GM12878 (cell line): ENCODE results near the gene CSNK1G3. TPM values are rescaled to one million over a fixed set of nuclear protein-coding genes. Genes with fewer than 3 reads are reported as not detected.

ENCODE experiments used
- ATAC-seq: fragments of 200-7000 bp; cut with Tn5 transposase; 3 replicates; pipeline ENCODE4 v1.9.1; 2020; ENCODE audit warnings: mild to moderate bottlenecking, moderate library complexity
- BruUV-seq: library from RNA; stranded (reverse); fragments of 400-500 nt; replicated peaks from 2 replicates; lab custom pipeline; 2021; lab: Mats Ljungman, UMichigan
- CTCF ChIA-PET: fragments of 300-600 bp; sonication (Branson Sonifier 250); formaldehyde crosslinking; extraction: SDS; loops from one replicate; lab custom pipeline; 2021; ENCODE audit warnings: inconsistent platforms; lab: Yijun Ruan, JAX
- POLR2A ChIA-PET: fragments of 350-600 bp; formaldehyde crosslinking; extraction: SDS; loops from one replicate; lab custom pipeline; 2021; ENCODE audit warnings: inconsistent platforms; lab: Charles Lee
- RAD21 ChIA-PET: fragments of 300-600 bp; sonication (Branson Sonifier 250); formaldehyde crosslinking; loops from one replicate; lab custom pipeline; 2023; ENCODE audit warnings: antibody characterized with exemption; ENCODE audit not compliant: unreplicated experiment; lab: Charles Lee
- SMC1A ChIA-PET: fragments of 300-600 bp; sonication (Branson Sonifier 250); formaldehyde crosslinking; loops from one replicate; lab custom pipeline; 2023; ENCODE audit not compliant: unreplicated experiment, uncharacterized antibody; lab: Charles Lee
- DNase-seq: peaks from one replicate; pipeline ENCODE4 v3.0.0-alpha.2; 2011; ENCODE audit warnings: low read depth, low spot score
- FAIRE-seq: peaks from 3 replicates; lab custom pipeline; 2011; peaks lifted over from hg19 to GRCh38; lab: Jason Lieb, UNC
- H2AFZ ChIP-seq: 2 replicates; pipeline ENCODE4 v1.6.0; 2011; ENCODE audit warnings: low read depth, low read length, control low read depth; ENCODE audit not compliant: control insufficient read depth
- H3K27ac ChIP-seq: 2 replicates; pipeline ENCODE4 v1.5.1; 2011; ENCODE audit warnings: control low read depth; ENCODE audit not compliant: control insufficient read depth, insufficient read depth
- H3K27me3 ChIP-seq, 2 experiments: replicated peaks in 1 of 2; 2 replicates each; pipeline versions ENCODE4 v1.6.0 to v1.6.1; 2011; ENCODE audit warnings: low read length in 1 of 2; ENCODE audit not compliant: control insufficient read depth in 2 of 2, insufficient read depth in 2 of 2
- H3K36me3 ChIP-seq, 2 experiments: 2 replicates each; pipeline ENCODE4 v1.5.1; 2011; ENCODE audit warnings: low read length in 1 of 2; ENCODE audit not compliant: control insufficient read depth in 2 of 2, insufficient read depth in 2 of 2
- H3K4me1 ChIP-seq: 2 replicates; pipeline ENCODE4 v1.6.1; 2011; ENCODE audit warnings: mild to moderate bottlenecking, low read length, moderate library complexity, mixed read lengths; ENCODE audit not compliant: control insufficient read depth, insufficient read depth
- H3K4me2 ChIP-seq: 2 replicates; pipeline ENCODE4 v1.6.0; 2011; ENCODE audit warnings: control low read depth; ENCODE audit not compliant: control insufficient read depth, insufficient read depth
- H3K4me3 ChIP-seq: fragments of 200-600 bp; sonication (generic); 2 replicates; pipeline ENCODE4 v1.5.1; 2016
- H3K79me2 ChIP-seq: 2 replicates; pipeline ENCODE4 v1.6.0; 2011; ENCODE audit warnings: low read length; ENCODE audit not compliant: control insufficient read depth, insufficient read depth
- H3K9ac ChIP-seq: 2 replicates; pipeline ENCODE4 v1.8.0; 2011; ENCODE audit warnings: low read length, control low read depth, mixed read lengths; ENCODE audit not compliant: control insufficient read depth, insufficient read depth
- H3K9me3 ChIP-seq: replicated peaks from 3 replicates; pipeline ENCODE4 v1.5.1; 2011; ENCODE audit warnings: mild to moderate bottlenecking, low read length; ENCODE audit not compliant: control insufficient read depth, insufficient read depth
- H4K20me1 ChIP-seq: 2 replicates; pipeline ENCODE4 v1.6.0; 2011; ENCODE audit not compliant: control insufficient read depth, insufficient read depth
- BHLHE40 ChIP-seq, 2 experiments: fragments of 450-650 bp in 1 of 2; IDR thresholded peaks; 2 replicates each; pipeline ENCODE4 v1.6.1; 2011 to 2017; ENCODE audit warnings: low read depth in 2 of 2, borderline replicate concordance in 1 of 2, improper control_type of control experiment in 1 of 2, low read length in 1 of 2, mild to moderate bottlenecking in 1 of 2
- KLF5 ChIP-seq: fragments of 450-650 bp; IDR thresholded peaks from 2 replicates; pipeline ENCODE4 v1.6.1; 2014; ENCODE audit warnings: mild to moderate bottlenecking; ENCODE audit not compliant: partially characterized antibody
- TARDBP ChIP-seq: IDR thresholded peaks from 2 replicates; pipeline ENCODE4 v1.6.1; 2016; ENCODE audit warnings: borderline replicate concordance
- WGBS: methylation state at CpG from one replicate; pipeline ENCODE4 v1.1.6; 2016; ENCODE audit warnings: low lambda C conversion rate; ENCODE audit not compliant: insufficient replicate concordance, insufficient coverage; ENCODE audit errors: missing lambda C conversion rate; 5-methylcytosine and 5-hydroxymethylcytosine counted together
- in situ Hi-C: fragments of 300-500 bp; cut with MboI; formaldehyde crosslinking; loops from 9 replicates; pipeline ENCODE4 v1.14.3; 2018; ENCODE audit warnings: mixed read lengths
- intact Hi-C: fragments of 100-400 bp; cut with micrococcal nuclease; formaldehyde crosslinking; loops from one replicate; pipeline ENCODE4 v1.14.2; 2022; ENCODE audit not compliant: unreplicated experiment
- polyA plus RNA-seq, 11 experiments: library from polyadenylated mRNA; depleted of rRNA in 4 of 11; unstranded in 6 of 11; stranded (reverse) in 5 of 11; fragments of >200 nt; fragmentation: Nextera tagmentation in 4 of 11; fragmentation: Illumina TruSeq in 1 of 11; extraction: Ambion mirVana in 4 of 11; extraction: Trizol in 1 of 11; gene quantifications; 1 replicate in 1 of 11; 2 replicates in 10 of 11; pipeline versions ENCODE4 v1.2.1 to v1.2.3, GENCODE V29; 2011 to 2016; ENCODE audit warnings: inconsistent platforms in 2 of 11, missing spikeins in 2 of 11, low read depth in 1 of 11
- total RNA-seq, 4 experiments: library from RNA; depleted of rRNA in 3 of 4; stranded (reverse); fragments of >200 nt in 3 of 4; fragmentation: Illumina TruSeq in 1 of 4; extraction: Trizol in 1 of 4; gene quantifications; 2 replicates each; pipeline versions ENCODE4 v1.2.1 to v1.2.3, GENCODE V29; 2013 to 2021
- TF ChIP-seq, protein P1 (sequence below): IDR thresholded peaks from 2 replicates; pipeline ENCODE4 v1.6.1; 2012; ENCODE audit warnings: improper control_type of control experiment, low read depth, low read length; ENCODE audit not compliant: insufficient replicate concordance
- TF ChIP-seq, protein P2 (sequence below): fragments of 150-350 bp; IDR thresholded peaks from 2 replicates; pipeline ENCODE4 v1.6.1; 2016; ENCODE audit warnings: low read depth, low read length
- TF ChIP-seq, protein P3 (sequence below): fragments of 450-650 bp; IDR thresholded peaks from 2 replicates; pipeline ENCODE4 v1.6.1; 2018; ENCODE audit warnings: borderline replicate concordance, mild to moderate bottlenecking; ENCODE audit not compliant: partially characterized antibody

Gene CSNK1G3
- total and polyA plus RNA-seq, 10 of the 15 experiments (the other 5 are each of a cell fraction or from before 2014, with no cell fraction given) = 7.4 to 24.1 (median 17.9) TPM

DNA sequence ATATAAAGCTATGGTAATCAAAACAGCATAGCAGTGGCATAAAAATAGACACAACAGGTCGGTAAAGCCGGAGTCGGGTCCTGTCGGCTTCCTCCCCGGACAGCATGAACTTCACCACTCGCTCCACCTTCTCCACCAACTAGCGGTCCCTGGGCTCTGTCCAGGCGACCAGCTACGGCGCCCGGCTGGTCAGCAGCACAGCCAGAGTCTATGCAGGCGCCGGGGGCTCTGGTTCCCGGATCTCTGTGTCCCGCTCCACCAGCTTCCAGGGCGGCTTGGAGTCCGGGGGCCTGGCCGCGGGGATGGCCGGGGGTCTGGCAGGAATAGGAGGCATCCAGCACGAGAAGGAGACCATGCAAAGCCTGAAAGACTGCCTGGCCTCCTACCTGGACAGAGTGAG is 124.0 kb downstream of the CSNK1G3 start:
- TF ChIP-seq, protein P1, sequence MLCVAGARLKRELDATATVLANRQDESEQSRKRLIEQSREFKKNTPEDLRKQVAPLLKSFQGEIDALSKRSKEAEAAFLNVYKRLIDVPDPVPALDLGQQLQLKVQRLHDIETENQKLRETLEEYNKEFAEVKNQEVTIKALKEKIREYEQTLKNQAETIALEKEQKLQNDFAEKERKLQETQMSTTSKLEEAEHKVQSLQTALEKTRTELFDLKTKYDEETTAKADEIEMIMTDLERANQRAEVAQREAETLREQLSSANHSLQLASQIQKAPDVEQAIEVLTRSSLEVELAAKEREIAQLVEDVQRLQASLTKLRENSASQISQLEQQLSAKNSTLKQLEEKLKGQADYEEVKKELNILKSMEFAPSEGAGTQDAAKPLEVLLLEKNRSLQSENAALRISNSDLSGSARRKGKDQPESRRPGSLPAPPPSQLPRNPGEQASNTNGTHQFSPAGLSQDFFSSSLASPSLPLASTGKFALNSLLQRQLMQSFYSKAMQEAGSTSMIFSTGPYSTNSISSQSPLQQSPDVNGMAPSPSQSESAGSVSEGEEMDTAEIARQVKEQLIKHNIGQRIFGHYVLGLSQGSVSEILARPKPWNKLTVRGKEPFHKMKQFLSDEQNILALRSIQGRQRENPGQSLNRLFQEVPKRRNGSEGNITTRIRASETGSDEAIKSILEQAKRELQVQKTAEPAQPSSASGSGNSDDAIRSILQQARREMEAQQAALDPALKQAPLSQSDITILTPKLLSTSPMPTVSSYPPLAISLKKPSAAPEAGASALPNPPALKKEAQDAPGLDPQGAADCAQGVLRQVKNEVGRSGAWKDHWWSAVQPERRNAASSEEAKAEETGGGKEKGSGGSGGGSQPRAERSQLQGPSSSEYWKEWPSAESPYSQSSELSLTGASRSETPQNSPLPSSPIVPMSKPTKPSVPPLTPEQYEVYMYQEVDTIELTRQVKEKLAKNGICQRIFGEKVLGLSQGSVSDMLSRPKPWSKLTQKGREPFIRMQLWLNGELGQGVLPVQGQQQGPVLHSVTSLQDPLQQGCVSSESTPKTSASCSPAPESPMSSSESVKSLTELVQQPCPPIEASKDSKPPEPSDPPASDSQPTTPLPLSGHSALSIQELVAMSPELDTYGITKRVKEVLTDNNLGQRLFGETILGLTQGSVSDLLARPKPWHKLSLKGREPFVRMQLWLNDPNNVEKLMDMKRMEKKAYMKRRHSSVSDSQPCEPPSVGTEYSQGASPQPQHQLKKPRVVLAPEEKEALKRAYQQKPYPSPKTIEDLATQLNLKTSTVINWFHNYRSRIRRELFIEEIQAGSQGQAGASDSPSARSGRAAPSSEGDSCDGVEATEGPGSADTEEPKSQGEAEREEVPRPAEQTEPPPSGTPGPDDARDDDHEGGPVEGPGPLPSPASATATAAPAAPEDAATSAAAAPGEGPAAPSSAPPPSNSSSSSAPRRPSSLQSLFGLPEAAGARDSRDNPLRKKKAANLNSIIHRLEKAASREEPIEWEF = no peak
- TF ChIP-seq BHLHE40 (IDR thresholded peaks at IDR 0.05; ENCODE audit: borderline replicate concordance in 1 of 2, low read depth in 2 of 2, low read length in 1 of 2) = no peak
- TF ChIP-seq, protein P2, sequence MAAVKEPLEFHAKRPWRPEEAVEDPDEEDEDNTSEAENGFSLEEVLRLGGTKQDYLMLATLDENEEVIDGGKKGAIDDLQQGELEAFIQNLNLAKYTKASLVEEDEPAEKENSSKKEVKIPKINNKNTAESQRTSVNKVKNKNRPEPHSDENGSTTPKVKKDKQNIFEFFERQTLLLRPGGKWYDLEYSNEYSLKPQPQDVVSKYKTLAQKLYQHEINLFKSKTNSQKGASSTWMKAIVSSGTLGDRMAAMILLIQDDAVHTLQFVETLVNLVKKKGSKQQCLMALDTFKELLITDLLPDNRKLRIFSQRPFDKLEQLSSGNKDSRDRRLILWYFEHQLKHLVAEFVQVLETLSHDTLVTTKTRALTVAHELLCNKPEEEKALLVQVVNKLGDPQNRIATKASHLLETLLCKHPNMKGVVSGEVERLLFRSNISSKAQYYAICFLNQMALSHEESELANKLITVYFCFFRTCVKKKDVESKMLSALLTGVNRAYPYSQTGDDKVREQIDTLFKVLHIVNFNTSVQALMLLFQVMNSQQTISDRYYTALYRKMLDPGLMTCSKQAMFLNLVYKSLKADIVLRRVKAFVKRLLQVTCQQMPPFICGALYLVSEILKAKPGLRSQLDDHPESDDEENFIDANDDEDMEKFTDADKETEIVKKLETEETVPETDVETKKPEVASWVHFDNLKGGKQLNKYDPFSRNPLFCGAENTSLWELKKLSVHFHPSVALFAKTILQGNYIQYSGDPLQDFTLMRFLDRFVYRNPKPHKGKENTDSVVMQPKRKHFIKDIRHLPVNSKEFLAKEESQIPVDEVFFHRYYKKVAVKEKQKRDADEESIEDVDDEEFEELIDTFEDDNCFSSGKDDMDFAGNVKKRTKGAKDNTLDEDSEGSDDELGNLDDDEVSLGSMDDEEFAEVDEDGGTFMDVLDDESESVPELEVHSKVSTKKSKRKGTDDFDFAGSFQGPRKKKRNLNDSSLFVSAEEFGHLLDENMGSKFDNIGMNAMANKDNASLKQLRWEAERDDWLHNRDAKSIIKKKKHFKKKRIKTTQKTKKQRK = no peak
- TF ChIP-seq KLF5 = no peak
- TF ChIP-seq TARDBP = no peak
- TF ChIP-seq, protein P3, sequence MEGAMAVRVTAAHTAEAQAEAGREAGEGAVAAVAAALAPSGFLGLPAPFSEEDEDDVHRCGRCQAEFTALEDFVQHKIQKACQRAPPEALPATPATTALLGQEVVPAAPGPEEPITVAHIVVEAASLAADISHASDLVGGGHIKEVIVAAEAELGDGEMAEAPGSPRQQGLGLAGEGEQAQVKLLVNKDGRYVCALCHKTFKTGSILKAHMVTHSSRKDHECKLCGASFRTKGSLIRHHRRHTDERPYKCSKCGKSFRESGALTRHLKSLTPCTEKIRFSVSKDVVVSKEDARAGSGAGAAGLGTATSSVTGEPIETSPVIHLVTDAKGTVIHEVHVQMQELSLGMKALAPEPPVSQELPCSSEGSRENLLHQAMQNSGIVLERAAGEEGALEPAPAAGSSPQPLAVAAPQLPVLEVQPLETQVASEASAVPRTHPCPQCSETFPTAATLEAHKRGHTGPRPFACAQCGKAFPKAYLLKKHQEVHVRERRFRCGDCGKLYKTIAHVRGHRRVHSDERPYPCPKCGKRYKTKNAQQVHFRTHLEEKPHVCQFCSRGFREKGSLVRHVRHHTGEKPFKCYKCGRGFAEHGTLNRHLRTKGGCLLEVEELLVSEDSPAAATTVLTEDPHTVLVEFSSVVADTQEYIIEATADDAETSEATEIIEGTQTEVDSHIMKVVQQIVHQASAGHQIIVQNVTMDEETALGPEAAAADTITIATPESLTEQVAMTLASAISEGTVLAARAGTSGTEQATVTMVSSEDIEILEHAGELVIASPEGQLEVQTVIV = no peak
- TF ChIP-seq, all 136 proteins: peak for 0
- intact Hi-C loops (no loop called here), in situ Hi-C loops (no loop called here)
- Histone ChIP-seq H3K27ac (no peak overlapping the region), H4K20me1 (no peaks in the 10 kb centered on the region), H3K4me1 (no peaks in the 10 kb centered on the region), H3K9ac (no peak overlapping the region), H3K79me2 (no peaks in the 10 kb centered on the region), H3K9me3 (no peaks in the 10 kb centered on the region), H3K4me2 (no peak overlapping the region), H3K36me3 (no peaks in the 10 kb centered on the region), H2AFZ (no peak overlapping the region), H3K4me3 (no peak overlapping the region), H3K27me3 (peaks cover 0 to 2% of the 10 kb centered on the region in 2 experiments; a peak in 1 of 4 replicates)
- no peak for DNase-seq
- RAD21 ChIA-PET = no interaction called here
- POLR2A ChIA-PET = no interaction called here
- ATAC-seq = no peak
- CTCF ChIA-PET = no interaction called here
- no peak for FAIRE-seq
- BruUV-seq = no TSS peak
- 61% methylated on average over 21 of the region's 21 CpGs for WGBS
- SMC1A ChIA-PET = no interaction called here
